Breast epithelium (tissue), 3 donors: Measurements from ENCODE around the gene SNRNP27.

Experiments used
- POLR2A ChIP-seq: fragments of 450-650 bp; IDR thresholded peaks from one replicate; pipeline ENCODE4 v1.6.1; 2016; ENCODE audit warnings: antibody characterized with exemption, mild to moderate bottlenecking, moderate library complexity
- TF ChIP-seq, protein P1 (sequence below), 3 donors: fragments of 450-650 bp; IDR thresholded peaks; one replicate each; pipeline ENCODE4 v1.5.1; 2016 to 2017; ENCODE audit warnings: antibody characterized with exemption in 3 of 3, mild to moderate bottlenecking in 3 of 3, moderate library complexity in 3 of 3

DNA sequence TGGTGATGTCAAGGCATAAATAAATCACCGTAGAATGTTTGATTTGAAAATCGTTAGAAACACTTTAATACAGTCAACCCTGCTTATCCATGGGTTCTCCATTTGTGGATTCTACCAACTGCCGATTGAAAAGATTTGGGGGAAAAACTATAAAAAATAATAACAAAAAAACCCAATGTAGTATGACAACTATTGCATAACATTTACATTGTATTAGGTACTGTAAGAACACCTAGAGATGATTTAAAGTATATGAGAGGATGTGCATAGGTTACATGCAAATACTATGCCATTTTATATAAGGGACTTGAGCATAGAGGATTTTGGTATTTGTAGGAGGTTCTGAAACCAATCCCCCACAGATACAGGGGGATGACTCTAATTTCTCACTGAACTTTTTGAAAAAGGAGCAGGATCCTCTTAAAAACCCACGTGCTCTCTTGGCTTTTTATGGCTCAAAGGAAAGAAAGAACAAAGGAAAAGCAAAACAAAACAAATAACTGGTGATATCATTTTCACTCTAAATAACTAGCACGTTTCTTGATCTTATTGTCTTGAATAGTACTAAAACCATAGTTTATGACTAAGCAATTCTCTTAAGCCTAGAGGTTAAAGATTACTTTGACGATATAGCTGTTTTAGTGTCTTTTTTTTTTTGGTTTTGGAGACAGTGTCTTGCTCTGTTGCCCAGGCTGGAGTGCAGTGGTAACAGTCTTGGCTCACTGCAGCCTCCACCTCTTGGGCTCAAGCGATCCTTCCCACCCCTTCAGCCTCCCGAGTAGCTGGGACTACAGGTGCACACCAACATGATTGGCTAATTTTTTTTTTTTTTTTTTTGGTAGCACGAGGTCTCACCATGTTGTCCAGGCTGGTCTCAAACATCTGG is 47.3 kb upstream of the SNRNP27 start:
- TF ChIP-seq, protein P1, sequence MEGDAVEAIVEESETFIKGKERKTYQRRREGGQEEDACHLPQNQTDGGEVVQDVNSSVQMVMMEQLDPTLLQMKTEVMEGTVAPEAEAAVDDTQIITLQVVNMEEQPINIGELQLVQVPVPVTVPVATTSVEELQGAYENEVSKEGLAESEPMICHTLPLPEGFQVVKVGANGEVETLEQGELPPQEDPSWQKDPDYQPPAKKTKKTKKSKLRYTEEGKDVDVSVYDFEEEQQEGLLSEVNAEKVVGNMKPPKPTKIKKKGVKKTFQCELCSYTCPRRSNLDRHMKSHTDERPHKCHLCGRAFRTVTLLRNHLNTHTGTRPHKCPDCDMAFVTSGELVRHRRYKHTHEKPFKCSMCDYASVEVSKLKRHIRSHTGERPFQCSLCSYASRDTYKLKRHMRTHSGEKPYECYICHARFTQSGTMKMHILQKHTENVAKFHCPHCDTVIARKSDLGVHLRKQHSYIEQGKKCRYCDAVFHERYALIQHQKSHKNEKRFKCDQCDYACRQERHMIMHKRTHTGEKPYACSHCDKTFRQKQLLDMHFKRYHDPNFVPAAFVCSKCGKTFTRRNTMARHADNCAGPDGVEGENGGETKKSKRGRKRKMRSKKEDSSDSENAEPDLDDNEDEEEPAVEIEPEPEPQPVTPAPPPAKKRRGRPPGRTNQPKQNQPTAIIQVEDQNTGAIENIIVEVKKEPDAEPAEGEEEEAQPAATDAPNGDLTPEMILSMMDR (IDR thresholded peaks at IDR 0.05), result no peak
- TF ChIP-seq POLR2A, result no peak
